ENCODE data around the gene NOX3. TPM values are rescaled to one million over a fixed set of nuclear protein-coding genes. Genes with fewer than 3 reads are reported as not detected.

The NOX3 gene
- total and polyA plus RNA-seq, 2 donors (not counting 1 experiment from before 2014, with no cell fraction given), result not detected

DNA sequence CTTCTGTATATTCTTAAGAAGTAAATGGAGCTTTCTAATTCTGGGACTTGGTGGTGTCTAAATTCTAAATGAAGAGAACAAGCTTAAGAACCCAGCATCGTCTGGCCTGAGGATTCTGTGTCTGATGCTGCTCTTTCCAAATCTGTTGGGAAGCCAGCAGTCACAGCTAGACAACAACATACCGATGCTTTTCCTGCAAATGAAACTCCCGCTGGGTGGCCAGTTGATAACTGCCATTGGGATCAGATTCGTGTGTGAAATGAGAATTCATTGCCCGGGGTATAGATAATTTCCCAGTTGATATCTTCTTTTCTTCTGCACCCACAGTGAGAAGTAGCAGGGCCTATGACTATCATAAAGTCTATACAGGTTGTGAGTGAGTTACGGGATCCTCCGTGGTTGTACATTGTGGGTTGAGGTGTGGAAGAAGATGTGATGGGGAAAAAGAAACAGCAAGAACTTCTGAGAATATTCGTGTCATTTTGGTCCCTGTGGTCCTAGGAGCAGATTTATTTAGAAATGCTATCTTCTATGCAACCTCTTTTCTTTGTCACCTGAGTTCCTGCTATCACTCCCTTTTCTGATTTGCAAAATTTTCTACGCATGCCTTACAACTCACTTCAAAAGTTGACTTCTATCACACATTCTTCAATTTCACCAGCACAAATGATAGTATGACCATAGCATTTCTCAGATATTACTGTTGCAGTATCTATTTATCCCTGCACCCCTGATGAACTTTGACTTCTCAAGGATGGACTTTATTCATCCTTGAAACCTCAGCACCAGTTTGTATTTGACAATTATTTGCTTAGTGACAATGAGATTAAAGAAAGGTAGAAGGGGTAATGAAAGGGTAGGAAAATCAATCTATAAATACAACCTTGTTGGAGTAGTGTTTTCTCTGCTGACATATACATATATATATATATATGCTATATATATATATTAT, 10.4 kb downstream of the NOX3 start:
- DNase-seq, result no peak
- Histone ChIP-seq H3K9ac (ENCODE audit: low read length) (no peak overlapping the region), H3K79me2 (ENCODE audit: control insufficient read depth, insufficient read depth, low read length) (no peaks in the 10 kb centered on the region), H4K20me1 (ENCODE audit: control insufficient read depth, insufficient read depth, low read length, poor library complexity, severe bottlenecking) (no peaks in the 10 kb centered on the region), H2AFZ (ENCODE audit: insufficient read depth, low read depth, low read length, poor library complexity, severe bottlenecking) (no peak overlapping the region), H3K4me1 (ENCODE audit: control insufficient read depth in 2 of 2, insufficient read depth in 2 of 2, low read length in 2 of 2) (peaks cover 0 to under 1% of the 10 kb centered on the region in 2 donors), H3K36me3 (replicated peaks in 1 of 2; ENCODE audit: control extremely low read depth in 1 of 2, control insufficient read depth in 1 of 2, extremely low read depth in 1 of 2, insufficient read depth in 2 of 2, low read length in 1 of 2) (no peaks in the 10 kb centered on the region), H3K9me3 (ENCODE audit: control extremely low read depth in 1 of 3, control insufficient read depth in 2 of 3, insufficient read depth in 1 of 3, low read length in 2 of 3) (no peaks in the 10 kb centered on the region), H3K4me2 (replicated peaks; ENCODE audit: low read depth, low read length, poor library complexity, severe bottlenecking) (no peak overlapping the region), H3K27me3 (replicated peaks in 1 of 4; ENCODE audit: control extremely low read depth in 1 of 4, control insufficient read depth in 3 of 4, insufficient read depth in 4 of 4, low read length in 3 of 4) (peaks cover 0 to 3% (median 1%) of the 10 kb centered on the region in 4 experiments), H3K27ac (ENCODE audit: low read length in 2 of 2) (no peak overlapping the region), H3K4me3 (ENCODE audit: control extremely low read depth in 1 of 5, extremely low read depth in 1 of 5, insufficient read depth in 1 of 5, low read depth in 2 of 5, low read length in 4 of 5) (no peak overlapping the region)
- ChIA-PET CTCF (no interaction called here), POLR2A (no interaction called here)
- intact Hi-C loops (cut with micrococcal nuclease), result no loop called here
- no peak for ATAC-seq (ENCODE audit: low read depth)
- Mint-ChIP-seq H3K4me3 (no peak overlapping the region), H3K4me1 (peaks cover 2% of the 10 kb centered on the region), H3K27ac (no peak overlapping the region), H3K27me3 (peaks cover 22% of the 10 kb centered on the region), H3K9me3 (ENCODE audit: insufficient read depth) (no peaks in the 10 kb centered on the region)
- 98% methylated on average over 5 of the region's 9 CpGs for WGBS (ENCODE audit: insufficient coverage)
- TF ChIP-seq EZH2 (IDR thresholded peaks at IDR 0.05; ENCODE audit: borderline replicate concordance, insufficient read depth, low read depth, low read length, poor library complexity, severe bottlenecking), result no peak
- TF ChIP-seq, protein P1, sequence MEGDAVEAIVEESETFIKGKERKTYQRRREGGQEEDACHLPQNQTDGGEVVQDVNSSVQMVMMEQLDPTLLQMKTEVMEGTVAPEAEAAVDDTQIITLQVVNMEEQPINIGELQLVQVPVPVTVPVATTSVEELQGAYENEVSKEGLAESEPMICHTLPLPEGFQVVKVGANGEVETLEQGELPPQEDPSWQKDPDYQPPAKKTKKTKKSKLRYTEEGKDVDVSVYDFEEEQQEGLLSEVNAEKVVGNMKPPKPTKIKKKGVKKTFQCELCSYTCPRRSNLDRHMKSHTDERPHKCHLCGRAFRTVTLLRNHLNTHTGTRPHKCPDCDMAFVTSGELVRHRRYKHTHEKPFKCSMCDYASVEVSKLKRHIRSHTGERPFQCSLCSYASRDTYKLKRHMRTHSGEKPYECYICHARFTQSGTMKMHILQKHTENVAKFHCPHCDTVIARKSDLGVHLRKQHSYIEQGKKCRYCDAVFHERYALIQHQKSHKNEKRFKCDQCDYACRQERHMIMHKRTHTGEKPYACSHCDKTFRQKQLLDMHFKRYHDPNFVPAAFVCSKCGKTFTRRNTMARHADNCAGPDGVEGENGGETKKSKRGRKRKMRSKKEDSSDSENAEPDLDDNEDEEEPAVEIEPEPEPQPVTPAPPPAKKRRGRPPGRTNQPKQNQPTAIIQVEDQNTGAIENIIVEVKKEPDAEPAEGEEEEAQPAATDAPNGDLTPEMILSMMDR (IDR thresholded peaks at IDR 0.05), result no peak

Measured in B cell (primary cell).